ENCODE results near the gene GTSE1. TPM values are rescaled to one million over a fixed set of nuclear protein-coding genes. Genes with fewer than 3 reads are reported as not detected.
A peak's percentile ranks its signal among the peaks of the same experiment; 100 is the strongest.

GTSE1 gene
- total RNA-seq, 1 experiment from 2014 or later, result 46.1 TPM

DNA sequence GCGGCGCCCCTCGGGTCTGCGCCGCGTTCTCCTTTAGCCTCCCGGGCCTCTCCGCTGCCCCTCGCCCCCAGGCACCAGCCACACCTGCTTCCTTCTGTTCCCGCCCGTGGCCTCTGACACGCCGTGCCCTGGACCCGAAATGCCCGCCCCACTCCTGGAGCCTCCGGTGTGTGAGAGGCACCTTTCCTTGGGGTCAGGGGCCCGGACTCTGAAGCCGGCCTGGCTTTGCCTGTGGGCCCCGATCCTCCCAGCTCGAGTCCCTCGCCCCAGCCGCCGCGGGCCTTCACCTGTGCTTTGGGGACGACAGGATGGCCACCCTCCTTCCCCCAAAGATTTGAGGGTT lies 45.9 kb upstream of the GTSE1 start:
- DNase-seq (ENCODE audit: low read depth, low spot score), result no peak
- CTCF ChIA-PET, result interaction anchor here (1.0 kb wide), 1 partner anchor 128 kb away, joined by 4 read pairs; no protein-coding TSS in a partner anchor

More for the DNA sequence above, 45.9 kb upstream of the GTSE1 start:
- POLR2A ChIA-PET, result interaction anchor here (0.7 to 1.6 kb wide), 2 partner anchors 9 to 17 kb away, joined by 3 to 9 read pairs; partner anchors contain the start of gene TTC38
- peak overlapping the region; percentile 86 for H3K9ac ChIP-seq (ENCODE audit: low read length)
- H2AFZ ChIP-seq (ENCODE audit: low read depth, low read length, poor library complexity, severe bottlenecking), result no peak overlapping the region
- H3K4me3 ChIP-seq (replicated peaks in 1 of 2; ENCODE audit: low read depth in 1 of 2, low read length in 2 of 2), result peak overlapping the region; percentile 80 to 90
- RAD21 ChIA-PET (ENCODE audit: low non-redundant PET in 1 of 2, low total read pairs in 2 of 2, uncharacterized antibody in 2 of 2, unreplicated experiment in 2 of 2), result no interaction called here
- peak overlapping the region; percentile 98 for H3K27ac ChIP-seq (ENCODE audit: low read depth, low read length)
- ATAC-seq, result peak; percentile 7
- H3K27me3 ChIP-seq (ENCODE audit: insufficient read depth, low read length), result no peaks in the 10 kb centered on the region
- H3K4me2 ChIP-seq (ENCODE audit: low read length), result peak overlapping the region; percentile 99
- intact Hi-C loops (cut with micrococcal nuclease), result no loop called here
- peaks cover 5 to 20% of the 10 kb centered on the region in 2 experiments; a peak in 3 of 4 replicates for H3K4me1 ChIP-seq (ENCODE audit: control insufficient read depth in 1 of 2, insufficient read depth in 2 of 2, low read length in 2 of 2)
- TF ChIP-seq RAD21 (IDR thresholded peaks at IDR 0.05; ENCODE audit: low read depth) (no peak), TCF7L2 (IDR thresholded peaks at IDR 0.05; ENCODE audit: borderline replicate concordance, extremely low read depth, insufficient read depth, insufficient read length) (no peak), SIN3A (IDR thresholded peaks at IDR 0.05; ENCODE audit: low read depth) (no peak), SP1 (IDR thresholded peaks at IDR 0.05; ENCODE audit: low read depth) (no peak), EZH2 (IDR thresholded peaks at IDR 0.05) (no peak), ZBTB33 (IDR thresholded peaks at IDR 0.05; ENCODE audit: extremely low read depth, insufficient replicate concordance, low read length) (no peak), POLR2AphosphoS5 (IDR thresholded peaks at IDR 0.05; ENCODE audit: low read depth, low read length) (no peak), FOSL1 (IDR thresholded peaks at IDR 0.05; ENCODE audit: low read depth) (no peak), SRF (IDR thresholded peaks at IDR 0.05; ENCODE audit: low read depth) (no peak), YY1 (IDR thresholded peaks at IDR 0.05; ENCODE audit: extremely low read depth, insufficient replicate concordance, low read depth, low read length) (no peak), CBX3 (IDR thresholded peaks at IDR 0.05; ENCODE audit: low read depth) (no peak), ZFX (IDR thresholded peaks at IDR 0.05) (no peak), EZH2phosphoT487 (IDR thresholded peaks at IDR 0.05; ENCODE audit: borderline replicate concordance) (no peak), JUND (IDR thresholded peaks at IDR 0.05) (no peak), POLR2A (IDR thresholded peaks at IDR 0.05; ENCODE audit: borderline replicate concordance, extremely low read depth, insufficient read depth, insufficient read length) (no peak)
- TF ChIP-seq, protein P1, sequence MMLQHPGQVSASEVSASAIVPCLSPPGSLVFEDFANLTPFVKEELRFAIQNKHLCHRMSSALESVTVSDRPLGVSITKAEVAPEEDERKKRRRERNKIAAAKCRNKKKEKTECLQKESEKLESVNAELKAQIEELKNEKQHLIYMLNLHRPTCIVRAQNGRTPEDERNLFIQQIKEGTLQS (IDR thresholded peaks at IDR 0.05), result no peak
- TF ChIP-seq, protein P2, sequence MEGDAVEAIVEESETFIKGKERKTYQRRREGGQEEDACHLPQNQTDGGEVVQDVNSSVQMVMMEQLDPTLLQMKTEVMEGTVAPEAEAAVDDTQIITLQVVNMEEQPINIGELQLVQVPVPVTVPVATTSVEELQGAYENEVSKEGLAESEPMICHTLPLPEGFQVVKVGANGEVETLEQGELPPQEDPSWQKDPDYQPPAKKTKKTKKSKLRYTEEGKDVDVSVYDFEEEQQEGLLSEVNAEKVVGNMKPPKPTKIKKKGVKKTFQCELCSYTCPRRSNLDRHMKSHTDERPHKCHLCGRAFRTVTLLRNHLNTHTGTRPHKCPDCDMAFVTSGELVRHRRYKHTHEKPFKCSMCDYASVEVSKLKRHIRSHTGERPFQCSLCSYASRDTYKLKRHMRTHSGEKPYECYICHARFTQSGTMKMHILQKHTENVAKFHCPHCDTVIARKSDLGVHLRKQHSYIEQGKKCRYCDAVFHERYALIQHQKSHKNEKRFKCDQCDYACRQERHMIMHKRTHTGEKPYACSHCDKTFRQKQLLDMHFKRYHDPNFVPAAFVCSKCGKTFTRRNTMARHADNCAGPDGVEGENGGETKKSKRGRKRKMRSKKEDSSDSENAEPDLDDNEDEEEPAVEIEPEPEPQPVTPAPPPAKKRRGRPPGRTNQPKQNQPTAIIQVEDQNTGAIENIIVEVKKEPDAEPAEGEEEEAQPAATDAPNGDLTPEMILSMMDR (IDR thresholded peaks at IDR 0.05 in 2 of 3, conservative IDR thresholded peaks at IDR 0.05 in 1 of 3; ENCODE audit: borderline replicate concordance in 1 of 3, insufficient read depth in 1 of 3, low read depth in 2 of 3, low read length in 2 of 3), result no peak
- TF ChIP-seq, protein P3, sequence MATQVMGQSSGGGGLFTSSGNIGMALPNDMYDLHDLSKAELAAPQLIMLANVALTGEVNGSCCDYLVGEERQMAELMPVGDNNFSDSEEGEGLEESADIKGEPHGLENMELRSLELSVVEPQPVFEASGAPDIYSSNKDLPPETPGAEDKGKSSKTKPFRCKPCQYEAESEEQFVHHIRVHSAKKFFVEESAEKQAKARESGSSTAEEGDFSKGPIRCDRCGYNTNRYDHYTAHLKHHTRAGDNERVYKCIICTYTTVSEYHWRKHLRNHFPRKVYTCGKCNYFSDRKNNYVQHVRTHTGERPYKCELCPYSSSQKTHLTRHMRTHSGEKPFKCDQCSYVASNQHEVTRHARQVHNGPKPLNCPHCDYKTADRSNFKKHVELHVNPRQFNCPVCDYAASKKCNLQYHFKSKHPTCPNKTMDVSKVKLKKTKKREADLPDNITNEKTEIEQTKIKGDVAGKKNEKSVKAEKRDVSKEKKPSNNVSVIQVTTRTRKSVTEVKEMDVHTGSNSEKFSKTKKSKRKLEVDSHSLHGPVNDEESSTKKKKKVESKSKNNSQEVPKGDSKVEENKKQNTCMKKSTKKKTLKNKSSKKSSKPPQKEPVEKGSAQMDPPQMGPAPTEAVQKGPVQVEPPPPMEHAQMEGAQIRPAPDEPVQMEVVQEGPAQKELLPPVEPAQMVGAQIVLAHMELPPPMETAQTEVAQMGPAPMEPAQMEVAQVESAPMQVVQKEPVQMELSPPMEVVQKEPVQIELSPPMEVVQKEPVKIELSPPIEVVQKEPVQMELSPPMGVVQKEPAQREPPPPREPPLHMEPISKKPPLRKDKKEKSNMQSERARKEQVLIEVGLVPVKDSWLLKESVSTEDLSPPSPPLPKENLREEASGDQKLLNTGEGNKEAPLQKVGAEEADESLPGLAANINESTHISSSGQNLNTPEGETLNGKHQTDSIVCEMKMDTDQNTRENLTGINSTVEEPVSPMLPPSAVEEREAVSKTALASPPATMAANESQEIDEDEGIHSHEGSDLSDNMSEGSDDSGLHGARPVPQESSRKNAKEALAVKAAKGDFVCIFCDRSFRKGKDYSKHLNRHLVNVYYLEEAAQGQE (IDR thresholded peaks at IDR 0.05; ENCODE audit: low read depth), result no peak
- TF ChIP-seq, protein P4, sequence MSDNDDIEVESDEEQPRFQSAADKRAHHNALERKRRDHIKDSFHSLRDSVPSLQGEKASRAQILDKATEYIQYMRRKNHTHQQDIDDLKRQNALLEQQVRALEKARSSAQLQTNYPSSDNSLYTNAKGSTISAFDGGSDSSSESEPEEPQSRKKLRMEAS (IDR thresholded peaks at IDR 0.05), result no peak
- H3K9me2 ChIP-seq (ENCODE audit: insufficient read depth), result no peaks in the 10 kb centered on the region
- H3K9me3 ChIP-seq (ENCODE audit: control insufficient read depth in 1 of 2, insufficient read depth in 1 of 2, low read depth in 1 of 2, low read length in 2 of 2), result no peaks in the 10 kb centered on the region
- no peaks in the 10 kb centered on the region for H4K20me1 ChIP-seq (ENCODE audit: insufficient read depth)
- H3K79me2 ChIP-seq (ENCODE audit: insufficient read depth, low read length), result peaks cover 20% of the 10 kb centered on the region
- no peaks in the 10 kb centered on the region for H3K36me3 ChIP-seq (ENCODE audit: control insufficient read depth in 1 of 2, insufficient read depth in 2 of 2, low read length in 2 of 2)
- BruUV-seq (replicated peaks), result no TSS peak
